Neural cell (in vitro differentiated cells): ENCODE data around the gene CACNG6.

ENCODE experiments used
- CTCF ChIP-seq: fragments of 450-650 bp; IDR thresholded peaks from 2 replicates; pipeline ENCODE4 v1.5.1; 2014; ENCODE audit warnings: antibody characterized with exemption, mild to moderate bottlenecking, moderate library complexity; ENCODE audit not compliant: poor library complexity, severe bottlenecking
- EP300 ChIP-seq: fragments of 450-650 bp; conservative IDR thresholded peaks from 2 replicates; pipeline ENCODE4 v1.6.1; 2014; ENCODE audit warnings: antibody characterized with exemption, mild to moderate bottlenecking, moderate library complexity; ENCODE audit not compliant: poor library complexity, severe bottlenecking
- EZH2 ChIP-seq: fragments of 200-600, 300-800 bp; shearing (Covaris generic), sonication (generic); IDR thresholded peaks from 2 replicates; pipeline ENCODE4 v1.6.1; 2014; ENCODE audit warnings: antibody characterized with exemption, low read length, borderline replicate concordance, mild to moderate bottlenecking; ENCODE audit not compliant: insufficient read depth, poor library complexity, severe bottlenecking
- RAD21 ChIP-seq: fragments of 450-650 bp; conservative IDR thresholded peaks from 2 replicates; pipeline ENCODE4 v1.6.1; 2014; ENCODE audit warnings: antibody characterized with exemption, mild to moderate bottlenecking, moderate library complexity
- REST ChIP-seq: IDR thresholded peaks from 2 replicates; pipeline ENCODE4 v1.6.1; 2012; ENCODE audit warnings: borderline replicate concordance
- SMC3 ChIP-seq: fragments of 450-650 bp; conservative IDR thresholded peaks from 2 replicates; pipeline ENCODE4 v1.6.1; 2014; ENCODE audit warnings: antibody characterized with exemption, mild to moderate bottlenecking, moderate library complexity; ENCODE audit not compliant: poor library complexity
- TAF1 ChIP-seq: IDR thresholded peaks from 2 replicates; pipeline ENCODE4 v1.6.1; 2012; ENCODE audit warnings: low read depth

- TF ChIP-seq CTCF (no peak), RAD21 (no peak), EZH2 (no peak), SMC3 (no peak), EP300 (no peak), TAF1 (no peak), REST (no peak)
Measured at GRCh38 chr19:54013866-54014265, 22.4 kb downstream of the CACNG6 start.
